ENCODE data around the gene TRAIP.

GRCh38 chr3:49903451-49904424 is 47.4 kb upstream of the TRAIP start, which contains the start of gene MST1R:
- TF ChIP-seq CTCF (IDR thresholded peaks at IDR 0.05) (no peak), SIN3A (IDR thresholded peaks at IDR 0.05; ENCODE audit: borderline replicate concordance, insufficient read depth, low read depth, low read length) (no peak)

All from Panc1 (cell line).